Astrocyte of the cerebellum (primary cell): ENCODE data around the gene SSTR1.

Experiments
- DNase-seq: peaks from one replicate; pipeline ENCODE4 v3.0.0-alpha.2; 2011; ENCODE audit warnings: low read depth
- H3K4me3 ChIP-seq: 2 replicates; pipeline ENCODE4 v1.5.1; 2011; ENCODE audit warnings: mild to moderate bottlenecking, low read depth, low read length, moderate library complexity
- CTCF ChIP-seq: IDR thresholded peaks from 2 replicates; pipeline ENCODE4 v1.5.1; 2012; ENCODE audit warnings: low read length, low read depth, moderate library complexity, mild to moderate bottlenecking; ENCODE audit errors: missing control alignments
- in situ Hi-C: cut with HindIII; loops from 2 replicates; pipeline ENCODE4 v1.10.0; 2017; ENCODE audit warnings: low sequenced_read_pairs

SSTR1 gene

GRCh38 chr14:38211255-38211735, 3.6 kb downstream of the SSTR1 start:
- in situ Hi-C loops: no loop called here
- DNase-seq: no peak
- H3K4me3 ChIP-seq: peak overlapping the region; percentile 41

GRCh38 chr14:38212111-38212510, 4.4 kb downstream of the SSTR1 start:
- no peak for DNase-seq
- in situ Hi-C loops: no loop called here
- H3K4me3 ChIP-seq: no peak overlapping the region
- no peak for TF ChIP-seq CTCF

More at GRCh38 chr14:38211255-38211735, 3.6 kb downstream of the SSTR1 start:
- TF ChIP-seq CTCF: no peak

GRCh38 chr14:38213001-38213400, 5.3 kb downstream of the SSTR1 start:
- H3K4me3 ChIP-seq: no peak overlapping the region
- DNase-seq: peak; percentile 31
- in situ Hi-C loops: no loop called here
- TF ChIP-seq CTCF: no peak

GRCh38 chr14:38217553-38217952, 9.8 kb downstream of the SSTR1 start:
- H3K4me3 ChIP-seq: no peak overlapping the region
- DNase-seq: no peak
- TF ChIP-seq CTCF: no peak
- in situ Hi-C loops: loop anchor here (5.0 kb wide), 1 partner anchor 35 kb away; no protein-coding TSS in a partner anchor

GRCh38 chr14:38221077-38221476, 13.4 kb downstream of the SSTR1 start:
- TF ChIP-seq CTCF: no peak
- in situ Hi-C loops: no loop called here
- no peak overlapping the region for H3K4me3 ChIP-seq
- DNase-seq: no peak

- no peak for TF ChIP-seq CTCF
- in situ Hi-C loops: no loop called here
- no peak for DNase-seq
- H3K4me3 ChIP-seq: no peak overlapping the region
Observed at GRCh38 chr14:38224338-38224737, 16.6 kb downstream of the SSTR1 start.

- no peak for TF ChIP-seq CTCF
- in situ Hi-C loops: no loop called here
- DNase-seq: no peak
- H3K4me3 ChIP-seq: no peak overlapping the region
Observed at GRCh38 chr14:38225946-38226345, 18.2 kb downstream of the SSTR1 start.
